CD4-positive, alpha-beta T cell treated with Interleukin-6 at 100 ng/mL for 8 hours (primary cell): ENCODE data around the gene KRTAP19-8.
A peak's percentile ranks its signal among the peaks of the same experiment; 100 is the strongest.

ENCODE experiments used
- DNase-seq: peaks from one replicate; pipeline ENCODE4 v3.0.0-alpha.2; 2020; ENCODE audit warnings: mixed read lengths, low spot score

Gene KRTAP19-8

DNA sequence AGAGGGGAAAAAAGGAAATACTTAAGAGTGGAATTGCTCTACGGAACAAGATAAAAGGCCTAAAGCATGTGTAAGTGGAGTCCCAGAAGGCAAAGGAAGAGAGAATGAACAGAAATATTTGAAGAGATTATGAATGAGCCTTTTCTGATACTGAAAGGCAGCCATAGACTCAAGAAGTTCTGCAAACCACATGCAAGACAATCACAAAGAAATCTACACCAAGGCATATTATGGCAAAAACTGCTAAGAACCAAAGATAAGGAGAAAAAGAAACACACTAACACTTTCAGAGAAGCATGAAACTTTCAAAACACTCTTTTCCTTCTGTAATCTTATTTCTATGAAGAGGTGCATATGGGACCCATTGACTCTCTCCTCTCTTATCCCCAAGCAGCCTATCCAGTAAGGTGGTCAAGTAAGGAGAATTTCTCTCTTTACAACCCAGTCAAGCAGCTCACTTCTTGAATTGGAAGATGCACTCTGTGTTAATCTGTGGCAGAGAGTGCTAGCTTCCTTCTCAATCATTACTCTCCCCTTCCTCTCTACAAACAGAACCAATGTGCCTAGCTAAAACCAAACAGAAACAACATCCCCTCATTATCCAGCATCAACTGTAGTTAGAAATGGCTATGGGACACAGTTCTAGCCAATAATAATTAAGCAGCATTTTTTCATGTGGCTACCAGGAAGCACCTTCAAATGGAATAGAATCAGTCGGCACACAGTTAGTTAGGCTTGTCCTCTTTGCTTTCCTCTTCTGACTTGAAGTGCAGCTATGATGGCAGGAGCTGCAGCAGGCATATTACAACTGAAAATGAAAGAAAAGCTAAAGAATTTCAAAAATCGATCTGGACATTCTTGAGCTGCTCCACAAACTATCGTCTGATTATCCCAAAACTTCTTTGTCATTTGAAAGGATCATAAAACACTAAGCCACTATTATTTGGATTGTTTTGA lies 25.9 kb downstream of the KRTAP19-8 start:
- peak; percentile 4 for DNase-seq

DNA sequence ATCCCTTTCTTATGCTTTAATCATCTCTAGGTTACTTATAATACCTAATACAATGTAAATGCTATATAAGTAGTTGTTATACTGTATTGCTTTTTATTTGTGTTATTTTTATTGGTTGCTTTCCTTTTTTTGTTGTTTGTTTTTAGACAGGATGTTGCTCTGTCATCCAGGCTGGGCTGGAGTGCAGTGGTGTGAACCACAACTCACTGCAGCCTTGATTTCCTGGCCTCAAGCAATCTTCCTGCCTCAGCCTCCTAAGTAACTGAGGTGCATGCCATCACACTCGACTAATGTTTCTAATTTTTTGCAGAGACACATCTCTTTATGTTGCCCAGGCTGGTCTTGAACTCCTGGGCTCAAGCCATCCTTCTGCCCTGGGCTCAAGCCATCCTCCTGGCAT lies 26.9 kb downstream of the KRTAP19-8 start:
- peak; percentile 35 for DNase-seq

DNA sequence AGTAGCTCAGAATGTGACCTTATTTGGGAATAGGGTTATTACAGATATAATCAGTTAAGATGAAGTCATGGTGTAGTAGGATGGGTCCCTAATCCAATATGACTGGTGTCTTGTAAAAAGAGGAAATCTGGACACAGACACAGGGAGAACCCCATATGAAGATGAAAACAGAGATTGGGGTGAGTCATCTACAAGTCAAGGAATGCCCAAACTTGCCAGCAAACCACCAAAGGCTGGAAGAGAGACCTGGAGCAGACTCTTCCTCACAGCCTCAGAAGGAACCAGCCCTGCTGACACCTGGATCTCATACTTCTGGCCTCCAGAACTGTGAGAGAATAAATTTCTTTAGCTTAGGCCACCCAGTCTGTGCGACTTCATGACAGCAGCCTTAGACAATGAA lies 29.9 kb downstream of the KRTAP19-8 start:
- DNase-seq = no peak

DNA sequence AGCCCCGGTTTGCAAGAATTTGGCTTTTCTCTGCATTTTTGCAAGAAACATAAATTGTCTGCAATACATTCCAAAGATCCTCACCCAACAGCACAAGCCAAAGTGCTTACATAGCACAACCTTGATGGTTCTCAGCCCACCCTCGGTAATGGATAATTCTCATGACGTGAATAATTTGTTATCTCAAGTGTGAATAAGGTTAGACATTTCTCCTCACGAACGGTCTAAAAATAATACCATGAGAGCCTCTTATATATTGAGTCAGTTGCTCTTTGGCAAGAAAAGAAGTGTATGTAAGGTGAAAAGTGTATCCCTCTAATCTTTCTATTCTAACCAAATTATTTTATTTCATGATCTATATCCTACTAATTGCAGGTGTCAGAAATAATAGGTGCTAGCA lies 33.3 kb downstream of the KRTAP19-8 start:
- DNase-seq = no peak

DNA sequence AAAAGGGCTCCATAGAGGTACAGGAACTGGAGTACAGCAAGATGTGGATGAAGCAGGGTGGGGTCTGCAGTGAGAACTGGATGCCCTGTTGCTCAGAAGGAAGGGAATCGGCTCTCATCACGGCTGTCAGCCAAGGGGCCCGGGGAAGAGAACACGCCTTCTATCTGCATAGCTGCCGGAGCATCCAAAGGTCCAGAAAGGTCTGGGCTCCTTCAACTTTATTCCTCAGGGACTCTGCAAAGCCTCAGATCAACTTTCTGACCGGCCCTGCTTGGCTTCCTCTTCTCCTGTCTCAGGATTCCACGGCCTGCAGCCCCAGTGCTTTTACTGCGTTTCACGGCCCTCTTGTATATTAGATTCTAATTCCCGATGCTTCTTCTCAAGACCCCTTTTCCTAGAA lies 34.8 kb downstream of the KRTAP19-8 start:
- no peak for DNase-seq

DNA sequence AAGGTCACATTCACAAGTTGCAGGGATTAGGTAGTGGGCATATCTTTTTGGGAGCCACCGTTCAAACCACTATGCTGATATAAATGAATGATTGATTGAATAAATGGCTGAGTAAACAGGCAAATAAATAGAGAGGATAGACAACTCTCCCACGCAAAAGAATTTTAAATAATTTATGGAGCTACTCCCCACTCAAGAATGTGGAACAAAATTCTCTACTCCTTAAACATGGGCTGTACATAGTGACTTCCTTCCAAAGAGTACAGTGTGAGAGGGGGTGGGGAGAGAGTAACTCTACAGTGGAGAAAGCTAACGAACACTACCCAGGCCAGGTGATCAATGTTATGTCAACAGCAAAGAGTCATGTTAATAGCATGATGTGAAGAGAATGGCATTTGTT lies 40.7 kb downstream of the KRTAP19-8 start:
- no peak for DNase-seq

DNA sequence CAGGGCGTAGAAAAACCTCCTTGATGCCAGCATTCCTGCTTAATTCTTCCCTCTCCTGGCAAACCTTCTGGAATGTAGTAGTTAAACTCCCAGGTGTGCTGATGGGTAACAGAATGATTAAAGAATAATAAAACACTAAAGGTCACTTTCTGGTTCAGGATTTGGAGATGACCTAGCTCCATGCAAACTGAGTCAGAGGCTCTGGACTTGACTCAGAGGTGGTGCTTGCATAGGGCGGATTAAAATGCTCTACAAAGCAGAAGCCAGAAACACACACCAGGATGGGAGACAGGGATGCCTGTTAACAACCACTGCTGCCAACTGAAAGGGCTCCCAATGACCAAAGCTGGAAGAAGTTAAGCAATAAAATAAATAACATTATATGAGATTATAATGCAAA lies 41.5 kb downstream of the KRTAP19-8 start:
- DNase-seq = no peak

DNA sequence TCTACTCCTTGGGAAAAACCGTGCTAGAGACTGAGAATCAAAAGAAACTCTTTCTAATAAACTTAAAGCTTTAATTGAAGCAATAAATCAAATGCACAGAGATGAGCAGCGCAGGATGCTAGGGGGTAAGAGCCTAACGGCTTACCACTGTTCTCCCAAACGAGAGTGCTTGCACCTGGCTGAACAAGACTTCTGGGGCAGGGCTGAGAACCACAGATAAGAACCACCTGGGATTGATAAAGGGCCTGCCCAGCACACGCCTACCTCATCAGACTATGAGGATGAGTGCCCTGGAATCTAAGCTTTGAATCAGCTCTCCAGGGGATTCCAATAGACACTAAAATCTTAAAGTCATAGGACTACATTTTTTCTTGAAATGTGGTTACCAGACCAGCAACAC lies 43.3 kb downstream of the KRTAP19-8 start:
- DNase-seq = no peak

DNA sequence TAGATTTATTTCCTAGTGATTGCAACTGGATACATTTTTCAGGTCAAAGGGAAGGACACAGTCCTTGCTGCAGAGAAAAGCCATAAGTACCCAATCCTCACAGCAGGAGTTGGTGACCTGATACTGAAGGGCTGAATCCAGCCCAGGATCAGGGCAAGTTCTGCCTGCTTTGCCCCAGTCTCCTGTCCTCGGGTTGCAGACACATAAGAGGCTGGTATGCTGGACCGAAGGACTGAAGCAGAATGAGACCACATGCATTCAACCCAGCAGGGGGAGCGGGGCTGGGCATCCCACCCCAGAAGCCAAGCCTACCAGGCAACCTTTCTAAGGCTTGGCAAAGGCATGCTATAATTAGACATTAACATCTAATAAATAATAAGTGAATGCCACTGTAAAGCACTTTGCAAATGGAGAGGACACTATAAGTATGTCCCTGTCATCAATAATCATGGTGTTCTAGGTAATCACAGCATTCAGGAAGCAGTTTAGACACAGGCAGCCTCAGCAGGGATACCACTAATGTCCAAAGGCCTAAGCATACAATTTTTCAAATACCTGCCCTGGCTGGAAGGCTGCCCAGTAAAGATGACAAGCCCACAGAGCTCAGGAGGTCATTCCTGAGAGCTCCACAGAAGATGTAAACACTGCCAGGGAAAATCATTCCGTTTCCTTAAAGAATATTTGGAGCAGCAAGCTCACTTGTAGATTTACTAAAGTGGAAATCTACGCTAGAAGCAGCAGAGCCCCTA lies 47.6 kb downstream of the KRTAP19-8 start:
- DNase-seq = no peak

DNA sequence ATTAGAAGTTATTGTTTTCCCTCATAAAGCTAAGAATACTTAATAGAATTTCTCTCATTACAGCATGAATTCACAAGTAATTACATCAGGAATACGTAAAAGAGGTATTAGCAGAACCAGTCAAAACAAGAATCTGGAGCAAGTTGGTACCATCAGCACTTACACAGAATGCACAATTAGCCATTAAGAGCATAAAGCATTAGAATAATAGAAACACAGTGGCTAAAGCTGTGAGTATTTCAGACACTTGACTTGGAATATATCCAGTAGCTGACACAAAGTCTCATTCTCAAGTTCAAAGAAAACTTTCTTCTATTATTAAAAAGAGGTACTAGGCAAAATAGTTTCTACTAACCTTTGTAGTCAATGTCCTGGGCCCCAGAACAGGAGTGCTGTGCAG lies 49.6 kb downstream of the KRTAP19-8 start:
- DNase-seq = no peak
